ENCODE results near the gene ARHGAP29.

GRCh38 chr1:94284476-94284875 lies 47.1 kb upstream of the ARHGAP29 start:
- TF ChIP-seq CTCF (IDR thresholded peaks at IDR 0.05; ENCODE audit: insufficient read depth, low read depth, low read length) (no peak), EZH2 (IDR thresholded peaks at IDR 0.05; ENCODE audit: insufficient read depth, low read length) (no peak)

All from astrocyte (in vitro differentiated cells and primary cell).